ENCODE results near the gene GNA12. TPM values are rescaled to one million over a fixed set of nuclear protein-coding genes. Genes with fewer than 3 reads are reported as not detected.

The GNA12 gene
- total RNA-seq, 2 experiments from 2014 or later, result 23.6 to 23.7 TPM

- Mint-ChIP-seq H3K4me3 (no peak overlapping the region), H3K4me1 (ENCODE audit: low read depth) (peaks cover 5% of the 10 kb centered on the region), H3K27ac (no peak overlapping the region), H3K27me3 (no peaks in the 10 kb centered on the region), H3K9me3 (no peaks in the 10 kb centered on the region), H3K36me3 (peaks cover 3% of the 10 kb centered on the region)
- intact Hi-C loops (cut with micrococcal nuclease), result no loop called here
- CTCF ChIA-PET, result interaction anchor here (1.8 kb wide), 1 partner anchor 104 kb away, joined by 4 read pairs; no protein-coding TSS in a partner anchor
- POLR2A ChIA-PET, result no interaction called here
- no peak for DNase-seq
These were observed 30.5 kb downstream of the GNA12 start for GRCh38 chr7:2813350-2814185.

- H3K27ac Mint-ChIP-seq, result no peak overlapping the region
- no peak overlapping the region for H3K4me3 Mint-ChIP-seq
- peaks cover 3% of the 10 kb centered on the region for H3K36me3 Mint-ChIP-seq
- H3K4me1 Mint-ChIP-seq (ENCODE audit: low read depth), result peaks cover 5% of the 10 kb centered on the region
- CTCF ChIA-PET, result interaction anchor here (1.8 kb wide), 1 partner anchor 103 kb away, joined by 4 read pairs; no protein-coding TSS in a partner anchor
- POLR2A ChIA-PET, result no interaction called here
- H3K9me3 Mint-ChIP-seq, result no peaks in the 10 kb centered on the region
- intact Hi-C loops (cut with micrococcal nuclease), result no loop called here
- H3K27me3 Mint-ChIP-seq, result no peaks in the 10 kb centered on the region
- DNase-seq, result no peak
These were observed 31.3 kb downstream of the GNA12 start for GRCh38 chr7:2812831-2813230.

DNA sequence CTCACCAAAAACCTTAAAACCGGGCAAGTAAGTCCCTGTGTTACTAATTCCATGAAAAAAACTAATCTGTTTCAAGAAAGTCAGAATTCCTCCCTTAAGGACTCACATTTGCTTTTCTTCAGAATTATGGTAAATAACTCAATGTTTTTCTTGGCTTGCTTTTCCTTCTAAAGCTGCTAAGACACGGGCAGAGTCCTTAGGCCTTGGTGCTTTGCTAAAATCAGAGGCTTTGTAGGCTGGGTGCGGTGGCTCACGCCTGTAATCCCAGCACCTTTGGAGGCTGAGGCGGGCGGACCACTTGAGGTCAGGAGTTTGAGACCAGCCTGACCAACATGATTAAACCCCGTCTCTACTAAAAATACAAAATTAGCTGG lies 32.0 kb downstream of the GNA12 start:
- H3K27ac Mint-ChIP-seq, result no peak overlapping the region
- ChIA-PET POLR2A (no interaction called here), CTCF (interaction anchor here (1.1 to 1.8 kb wide), 2 partner anchors 13 to 102 kb away, joined by 3 to 4 read pairs; no protein-coding TSS in a partner anchor)
- peaks cover 3% of the 10 kb centered on the region for H3K36me3 Mint-ChIP-seq
- H3K4me3 Mint-ChIP-seq, result no peak overlapping the region
- peaks cover 5% of the 10 kb centered on the region for H3K4me1 Mint-ChIP-seq (ENCODE audit: low read depth)
- H3K9me3 Mint-ChIP-seq, result no peaks in the 10 kb centered on the region
- no peaks in the 10 kb centered on the region for H3K27me3 Mint-ChIP-seq
- intact Hi-C loops (cut with micrococcal nuclease), result no loop called here
- DNase-seq, result no peak

GRCh38 chr7:2811476-2812113 lies 32.5 kb downstream of the GNA12 start:
- DNase-seq, result no peak
- H3K36me3 Mint-ChIP-seq, result peaks cover 3% of the 10 kb centered on the region
- no peak overlapping the region for H3K27ac Mint-ChIP-seq
- H3K4me3 Mint-ChIP-seq, result no peak overlapping the region
- ChIA-PET CTCF (interaction anchor here (1.1 kb wide), 1 partner anchor 13 kb away, joined by 3 read pairs; no protein-coding TSS in a partner anchor), POLR2A (no interaction called here)
- intact Hi-C loops (cut with micrococcal nuclease), result no loop called here
- H3K27me3 Mint-ChIP-seq, result no peaks in the 10 kb centered on the region
- no peaks in the 10 kb centered on the region for H3K9me3 Mint-ChIP-seq
- peaks cover 5% of the 10 kb centered on the region for H3K4me1 Mint-ChIP-seq (ENCODE audit: low read depth)

GRCh38 chr7:2810682-2811415 lies 33.3 kb downstream of the GNA12 start:
- no peak overlapping the region for H3K27ac Mint-ChIP-seq
- intact Hi-C loops (cut with micrococcal nuclease), result no loop called here
- H3K36me3 Mint-ChIP-seq, result peaks cover 3% of the 10 kb centered on the region

DNA sequence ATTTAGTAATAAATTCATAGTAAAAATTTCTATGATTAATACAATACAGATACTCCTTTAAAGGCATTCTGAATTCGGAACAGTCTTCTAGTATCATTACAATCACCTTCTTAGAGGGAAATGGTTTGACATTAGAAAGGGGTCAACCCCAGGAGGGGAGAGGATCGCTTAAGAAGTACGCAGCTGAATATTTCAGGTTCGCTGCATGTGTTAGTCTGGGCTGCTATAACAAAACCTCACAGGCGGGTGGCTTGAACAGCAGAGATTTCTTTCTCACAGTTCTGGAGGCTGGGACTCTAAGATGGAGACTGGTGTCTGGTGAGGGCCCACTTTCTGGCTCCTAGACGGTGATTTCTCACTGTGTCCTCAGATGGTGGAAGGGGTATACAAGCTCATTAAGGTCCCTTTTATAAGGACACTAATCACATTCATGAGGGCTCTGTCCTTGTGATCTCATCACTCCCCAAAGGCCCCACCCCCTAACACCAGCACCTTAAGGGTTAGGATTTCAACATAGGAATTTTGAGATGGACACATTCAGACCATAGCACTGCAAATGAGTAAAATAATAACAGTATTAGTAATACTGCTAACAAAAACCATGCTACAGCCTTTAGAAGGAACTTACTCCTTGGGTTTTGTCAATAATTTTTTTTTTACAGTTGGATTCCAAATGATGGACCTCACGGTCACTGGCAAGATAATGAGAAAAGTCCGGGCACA lies 34.0 kb downstream of the GNA12 start:
- ChIA-PET CTCF (no interaction called here), POLR2A (no interaction called here)
- H3K27ac Mint-ChIP-seq, result no peak overlapping the region

More at GRCh38 chr7:2810682-2811415, 33.3 kb downstream of the GNA12 start:
- CTCF ChIA-PET, result interaction anchor here (1.1 kb wide), 1 partner anchor 12 kb away, joined by 3 read pairs; no protein-coding TSS in a partner anchor
- Mint-ChIP-seq H3K4me1 (ENCODE audit: low read depth) (peaks cover 5% of the 10 kb centered on the region), H3K4me3 (no peak overlapping the region), H3K9me3 (no peaks in the 10 kb centered on the region), H3K27me3 (no peaks in the 10 kb centered on the region)
- DNase-seq, result no peak
- POLR2A ChIA-PET, result no interaction called here

GRCh38 chr7:2808891-2809665 lies 35.0 kb downstream of the GNA12 start:
- no peak overlapping the region for H3K27ac Mint-ChIP-seq
- CTCF ChIA-PET, result no interaction called here

More for the DNA sequence above, 34.0 kb downstream of the GNA12 start:
- intact Hi-C loops (cut with micrococcal nuclease), result no loop called here
- peaks cover 5% of the 10 kb centered on the region for H3K4me1 Mint-ChIP-seq (ENCODE audit: low read depth)
- DNase-seq, result no peak
- H3K9me3 Mint-ChIP-seq, result no peaks in the 10 kb centered on the region
- H3K36me3 Mint-ChIP-seq, result peaks cover 3% of the 10 kb centered on the region
- no peak overlapping the region for H3K4me3 Mint-ChIP-seq
- no peaks in the 10 kb centered on the region for H3K27me3 Mint-ChIP-seq

GRCh38 chr7:2807845-2808772 lies 36.0 kb downstream of the GNA12 start:
- H3K9me3 Mint-ChIP-seq, result no peaks in the 10 kb centered on the region
- no peak overlapping the region for H3K4me3 Mint-ChIP-seq
- intact Hi-C loops (cut with micrococcal nuclease), result no loop called here
- POLR2A ChIA-PET, result no interaction called here
- H3K27me3 Mint-ChIP-seq, result no peaks in the 10 kb centered on the region
- H3K36me3 Mint-ChIP-seq, result no peaks in the 10 kb centered on the region
- peaks cover 8% of the 10 kb centered on the region for H3K4me1 Mint-ChIP-seq (ENCODE audit: low read depth)
- DNase-seq, result no peak
- no peak overlapping the region for H3K27ac Mint-ChIP-seq
- CTCF ChIA-PET, result interaction anchor here (0.6 kb wide), 1 partner anchor 38 kb away, joined by 3 read pairs; no protein-coding TSS in a partner anchor

More at GRCh38 chr7:2808891-2809665, 35.0 kb downstream of the GNA12 start:
- Mint-ChIP-seq H3K36me3 (no peaks in the 10 kb centered on the region), H3K4me1 (ENCODE audit: low read depth) (peaks cover 5% of the 10 kb centered on the region), H3K4me3 (no peak overlapping the region), H3K27me3 (no peaks in the 10 kb centered on the region), H3K9me3 (no peaks in the 10 kb centered on the region)
- DNase-seq, result no peak
- POLR2A ChIA-PET, result no interaction called here
- intact Hi-C loops (cut with micrococcal nuclease), result no loop called here

GRCh38 chr7:2807460-2807844 lies 36.7 kb downstream of the GNA12 start:
- POLR2A ChIA-PET, result no interaction called here
- no peaks in the 10 kb centered on the region for H3K27me3 Mint-ChIP-seq
- CTCF ChIA-PET, result no interaction called here
- peaks cover 15% of the 10 kb centered on the region for H3K4me1 Mint-ChIP-seq (ENCODE audit: low read depth)
- no peak overlapping the region for H3K27ac Mint-ChIP-seq
- H3K9me3 Mint-ChIP-seq, result no peaks in the 10 kb centered on the region
- no peaks in the 10 kb centered on the region for H3K36me3 Mint-ChIP-seq
- intact Hi-C loops (cut with micrococcal nuclease), result no loop called here
- no peak overlapping the region for H3K4me3 Mint-ChIP-seq
- DNase-seq, result no peak

- H3K9me3 Mint-ChIP-seq, result no peaks in the 10 kb centered on the region
- H3K4me3 Mint-ChIP-seq, result no peak overlapping the region
- peaks cover 22% of the 10 kb centered on the region for H3K4me1 Mint-ChIP-seq (ENCODE audit: low read depth)
- H3K27ac Mint-ChIP-seq, result no peak overlapping the region
- no peaks in the 10 kb centered on the region for H3K27me3 Mint-ChIP-seq
- intact Hi-C loops (cut with micrococcal nuclease), result no loop called here
- POLR2A ChIA-PET, result no interaction called here
- CTCF ChIA-PET, result no interaction called here
- no peaks in the 10 kb centered on the region for H3K36me3 Mint-ChIP-seq
- DNase-seq, result no peak
These were observed 37.5 kb downstream of the GNA12 start for GRCh38 chr7:2806571-2806970.
